ENCODE measurements around the gene PGA5. TPM values are rescaled to one million over a fixed set of nuclear protein-coding genes. Genes with fewer than 3 reads are reported as not detected.

Gene PGA5
- total and polyA plus RNA-seq, 10 of the 15 experiments (the other 5 are each of a cell fraction or from before 2014, with no cell fraction given), result not detected

GRCh38 chr11:61267437-61267841, 26.5 kb downstream of the PGA5 start (continued):
- TF ChIP-seq E2F4 (IDR thresholded peaks at IDR 0.05; ENCODE audit: low read depth, low read length) (no peak), POLR2A (IDR thresholded peaks at IDR 0.05; ENCODE audit: low read depth, low read length) (no peak), ZBTB11 (CRISPR knock-in tag; IDR thresholded peaks at IDR 0.05) (no peak), BMI1 (IDR thresholded peaks at IDR 0.05; ENCODE audit: borderline replicate concordance) (no peak), SKIL (IDR thresholded peaks at IDR 0.05; ENCODE audit: low read depth, poor library complexity, severe bottlenecking) (no peak)
